ENCODE results near the gene TMEM245. TPM values are rescaled to one million over a fixed set of nuclear protein-coding genes. Genes with fewer than 3 reads are reported as not detected.
A peak's percentile ranks its signal among the peaks of the same experiment; 100 is the strongest.

Gene TMEM245
- polyA plus RNA-seq, 2 of the 4 experiments (the other 2 are of a cell fraction): 44.9 to 88.9 TPM

DNA sequence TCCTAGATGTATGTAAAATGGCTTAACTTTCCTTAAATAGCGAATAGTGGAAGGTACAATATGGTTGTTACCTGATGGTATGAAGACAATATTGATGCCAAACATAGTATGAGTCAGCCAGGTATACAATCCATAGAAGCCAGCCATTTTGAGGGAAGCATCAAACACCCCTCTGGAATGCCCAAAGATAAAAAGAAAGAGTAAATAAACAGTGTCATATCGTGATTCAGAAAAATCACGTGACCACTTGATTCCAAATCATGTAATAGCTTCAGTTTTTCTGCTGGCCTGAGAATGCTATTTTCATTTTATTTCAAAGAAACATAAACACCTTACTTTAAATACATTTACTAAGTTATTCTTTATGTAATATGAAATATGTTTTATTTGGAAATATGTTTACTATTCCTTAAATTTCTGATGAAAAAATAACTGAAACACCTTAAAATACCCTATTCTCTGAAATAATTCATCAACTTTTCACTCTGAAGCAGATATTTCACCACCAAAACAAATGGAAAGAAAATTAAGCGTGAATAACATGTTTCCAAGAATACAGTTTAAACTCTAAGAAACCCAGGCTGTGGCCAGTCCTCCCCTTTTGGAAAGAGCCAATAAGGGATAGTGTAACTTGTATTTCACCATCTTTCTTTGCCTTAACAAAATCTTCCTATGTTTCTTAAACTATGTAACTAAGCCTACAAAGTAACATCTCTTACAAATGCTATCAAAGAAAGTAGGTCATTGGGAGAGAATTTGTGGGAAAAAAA is 81.6 kb downstream of the TMEM245 start (continued):
- no peak for TF ChIP-seq NPAS2 (CRISPR knock-in tag; IDR thresholded peaks at IDR 0.05; ENCODE audit: borderline replicate concordance)
- TF ChIP-seq FOSL2 (IDR thresholded peaks at IDR 0.05): no peak
- peak; percentile 28 for TF ChIP-seq FOSL2 (CRISPR knock-in tag; IDR thresholded peaks at IDR 0.05)

DNA sequence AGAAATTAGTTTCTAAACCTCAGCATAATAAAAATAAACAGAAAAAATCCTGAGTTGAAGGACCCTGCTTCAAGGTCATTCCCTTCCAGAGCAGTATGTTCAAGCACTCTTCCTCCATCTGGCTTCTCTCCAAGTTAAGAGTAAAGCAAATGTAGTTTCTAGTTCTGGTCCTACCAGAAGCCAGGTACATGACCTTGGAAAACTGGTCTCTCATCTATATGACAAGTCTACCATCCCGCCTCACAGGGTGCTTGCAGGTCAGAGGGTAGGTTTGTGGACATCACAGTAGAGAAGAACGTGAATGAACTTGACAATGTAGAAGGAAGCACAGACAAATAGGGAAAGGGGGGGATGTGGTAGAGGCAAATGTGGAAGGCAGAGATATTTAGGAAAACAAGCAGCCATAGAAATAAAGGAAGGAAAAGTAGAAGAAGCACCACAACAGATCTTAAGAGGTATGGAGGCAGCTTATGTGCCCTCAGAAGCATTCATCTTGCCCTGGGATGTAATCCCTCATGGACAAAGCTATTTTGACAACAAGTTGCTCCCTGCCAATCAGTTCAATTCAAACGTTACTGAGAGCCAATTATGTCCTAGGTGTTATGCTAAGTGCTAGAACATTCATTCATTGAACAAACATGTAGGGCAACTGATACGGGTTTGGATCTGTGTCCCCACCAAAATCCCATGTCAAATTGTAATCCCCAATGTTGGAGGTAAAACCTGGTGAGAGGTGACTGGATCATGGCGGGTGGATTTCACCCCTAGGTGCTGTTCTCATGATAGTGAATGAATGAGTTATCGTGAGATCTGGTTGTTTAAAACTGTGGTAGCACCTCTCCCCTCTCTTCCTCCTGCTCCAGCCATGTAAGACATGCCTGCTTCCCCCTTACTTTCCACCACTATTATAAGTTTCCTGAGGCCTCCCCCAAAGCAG is 82.7 kb downstream of the TMEM245 start:
- DNase-seq (ENCODE audit: low read depth in 1 of 2, low spot score in 1 of 2) (no peak), FAIRE-seq (no peak), ATAC-seq (peak; percentile 23 to 54; a peak in 5 of 6 replicates)
- H3K4me2 ChIP-seq: peak overlapping the region; percentile 47
- H3K4me3 ChIP-seq: no peak overlapping the region
- no peaks in the 10 kb centered on the region for H3K9me3 ChIP-seq
- ChIA-PET POLR2A (no interaction called here), CTCF (interaction anchor here (0.8 kb wide), 1 partner anchor 146 kb away, joined by 3 read pairs; no protein-coding TSS in a partner anchor)
- peaks cover 68% of the 10 kb centered on the region for H3K4me1 ChIP-seq
- 68% methylated on average over 6 of the region's 6 CpGs for WGBS (ENCODE audit: missing lambda C conversion rate)
- TF ChIP-seq ZFP36 (IDR thresholded peaks at IDR 0.05; ENCODE audit: borderline replicate concordance, partially characterized antibody) (no peak), RCOR1 (IDR thresholded peaks at IDR 0.05; ENCODE audit: low read depth, low read length) (no peak), EHF (CRISPR knock-in tag; IDR thresholded peaks at IDR 0.05) (no peak), HES2 (IDR thresholded peaks at IDR 0.05) (no peak), SREBF2 (IDR thresholded peaks at IDR 0.05) (no peak), TFCP2L1 (CRISPR knock-in tag; IDR thresholded peaks at IDR 0.05) (no peak), HEYL (CRISPR knock-in tag; IDR thresholded peaks at IDR 0.05) (no peak)
- peak overlapping the region; percentile 59 to 80 for H3K27ac ChIP-seq

- CTCF ChIA-PET: interaction anchor here (1.0 to 1.9 kb wide), 2 partner anchors 14 to 29 kb away, joined by 4 read pairs; no protein-coding TSS in a partner anchor
- ATAC-seq: peak; percentile 84 to 85
- Histone ChIP-seq H3K27ac (peak overlapping the region; percentile 78 to 86), H3K4me2 (peak overlapping the region; percentile 47), H3K9me3 (no peaks in the 10 kb centered on the region), H3K4me1 (peaks cover 79% of the 10 kb centered on the region), H3K4me3 (no peak overlapping the region)
- peak; percentile 50 to 80 for DNase-seq (ENCODE audit: low read depth in 1 of 2, low spot score in 1 of 2)
- 8% methylated on average over 2 of the region's 2 CpGs for WGBS (ENCODE audit: missing lambda C conversion rate)
- POLR2A ChIA-PET: no interaction called here
- no peak for FAIRE-seq
- TF ChIP-seq HOXB5 (CRISPR knock-in tag; IDR thresholded peaks at IDR 0.05) (no peak), MAFK (IDR thresholded peaks at IDR 0.05; ENCODE audit: partially characterized antibody) (no peak), ZFP36 (IDR thresholded peaks at IDR 0.05; ENCODE audit: borderline replicate concordance, partially characterized antibody) (no peak), POLR2A (IDR thresholded peaks at IDR 0.05; ENCODE audit: low read length) (no peak), CBX2 (IDR thresholded peaks at IDR 0.05; ENCODE audit: borderline replicate concordance, low read depth) (no peak), HES2 (IDR thresholded peaks at IDR 0.05) (0 out of 2 replicates have a peak, but pooled peaks have one; percentile 18), E2F6 (IDR thresholded peaks at IDR 0.05; ENCODE audit: borderline replicate concordance, low read depth) (no peak), FOSB (CRISPR knock-in tag; IDR thresholded peaks at IDR 0.05) (no peak), NR3C1 (IDR thresholded peaks at IDR 0.05) (no peak), JUN (IDR thresholded peaks at IDR 0.05) (peak; percentile 85 to 88; a peak in 4 of 5 replicates), EHMT2 (IDR thresholded peaks at IDR 0.05; ENCODE audit: low read depth) (no peak), RNF2 (IDR thresholded peaks at IDR 0.05; ENCODE audit: borderline replicate concordance, low read depth) (no peak), TP53 (CRISPR knock-in tag; IDR thresholded peaks at IDR 0.05) (no peak)
- TF ChIP-seq, protein P1, sequence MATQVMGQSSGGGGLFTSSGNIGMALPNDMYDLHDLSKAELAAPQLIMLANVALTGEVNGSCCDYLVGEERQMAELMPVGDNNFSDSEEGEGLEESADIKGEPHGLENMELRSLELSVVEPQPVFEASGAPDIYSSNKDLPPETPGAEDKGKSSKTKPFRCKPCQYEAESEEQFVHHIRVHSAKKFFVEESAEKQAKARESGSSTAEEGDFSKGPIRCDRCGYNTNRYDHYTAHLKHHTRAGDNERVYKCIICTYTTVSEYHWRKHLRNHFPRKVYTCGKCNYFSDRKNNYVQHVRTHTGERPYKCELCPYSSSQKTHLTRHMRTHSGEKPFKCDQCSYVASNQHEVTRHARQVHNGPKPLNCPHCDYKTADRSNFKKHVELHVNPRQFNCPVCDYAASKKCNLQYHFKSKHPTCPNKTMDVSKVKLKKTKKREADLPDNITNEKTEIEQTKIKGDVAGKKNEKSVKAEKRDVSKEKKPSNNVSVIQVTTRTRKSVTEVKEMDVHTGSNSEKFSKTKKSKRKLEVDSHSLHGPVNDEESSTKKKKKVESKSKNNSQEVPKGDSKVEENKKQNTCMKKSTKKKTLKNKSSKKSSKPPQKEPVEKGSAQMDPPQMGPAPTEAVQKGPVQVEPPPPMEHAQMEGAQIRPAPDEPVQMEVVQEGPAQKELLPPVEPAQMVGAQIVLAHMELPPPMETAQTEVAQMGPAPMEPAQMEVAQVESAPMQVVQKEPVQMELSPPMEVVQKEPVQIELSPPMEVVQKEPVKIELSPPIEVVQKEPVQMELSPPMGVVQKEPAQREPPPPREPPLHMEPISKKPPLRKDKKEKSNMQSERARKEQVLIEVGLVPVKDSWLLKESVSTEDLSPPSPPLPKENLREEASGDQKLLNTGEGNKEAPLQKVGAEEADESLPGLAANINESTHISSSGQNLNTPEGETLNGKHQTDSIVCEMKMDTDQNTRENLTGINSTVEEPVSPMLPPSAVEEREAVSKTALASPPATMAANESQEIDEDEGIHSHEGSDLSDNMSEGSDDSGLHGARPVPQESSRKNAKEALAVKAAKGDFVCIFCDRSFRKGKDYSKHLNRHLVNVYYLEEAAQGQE (IDR thresholded peaks at IDR 0.05): no peak
- TF ChIP-seq, protein P2, sequence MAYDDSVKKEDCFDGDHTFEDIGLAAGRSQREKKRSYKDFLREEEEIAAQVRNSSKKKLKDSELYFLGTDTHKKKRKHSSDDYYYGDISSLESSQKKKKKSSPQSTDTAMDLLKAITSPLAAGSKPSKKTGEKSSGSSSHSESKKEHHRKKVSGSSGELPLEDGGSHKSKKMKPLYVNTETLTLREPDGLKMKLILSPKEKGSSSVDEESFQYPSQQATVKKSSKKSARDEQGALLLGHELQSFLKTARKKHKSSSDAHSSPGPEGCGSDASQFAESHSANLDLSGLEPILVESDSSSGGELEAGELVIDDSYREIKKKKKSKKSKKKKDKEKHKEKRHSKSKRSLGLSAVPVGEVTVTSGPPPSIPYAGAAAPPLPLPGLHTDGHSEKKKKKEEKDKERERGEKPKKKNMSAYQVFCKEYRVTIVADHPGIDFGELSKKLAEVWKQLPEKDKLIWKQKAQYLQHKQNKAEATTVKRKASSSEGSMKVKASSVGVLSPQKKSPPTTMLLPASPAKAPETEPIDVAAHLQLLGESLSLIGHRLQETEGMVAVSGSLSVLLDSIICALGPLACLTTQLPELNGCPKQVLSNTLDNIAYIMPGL (CRISPR knock-in tag; IDR thresholded peaks at IDR 0.05; ENCODE audit: borderline replicate concordance): no peak
These were observed 83.9 kb downstream of the TMEM245 start for GRCh38 chr9:109035684-109036423.
